ENCODE measurements around the gene TGFB2.

Gene TGFB2

DNA sequence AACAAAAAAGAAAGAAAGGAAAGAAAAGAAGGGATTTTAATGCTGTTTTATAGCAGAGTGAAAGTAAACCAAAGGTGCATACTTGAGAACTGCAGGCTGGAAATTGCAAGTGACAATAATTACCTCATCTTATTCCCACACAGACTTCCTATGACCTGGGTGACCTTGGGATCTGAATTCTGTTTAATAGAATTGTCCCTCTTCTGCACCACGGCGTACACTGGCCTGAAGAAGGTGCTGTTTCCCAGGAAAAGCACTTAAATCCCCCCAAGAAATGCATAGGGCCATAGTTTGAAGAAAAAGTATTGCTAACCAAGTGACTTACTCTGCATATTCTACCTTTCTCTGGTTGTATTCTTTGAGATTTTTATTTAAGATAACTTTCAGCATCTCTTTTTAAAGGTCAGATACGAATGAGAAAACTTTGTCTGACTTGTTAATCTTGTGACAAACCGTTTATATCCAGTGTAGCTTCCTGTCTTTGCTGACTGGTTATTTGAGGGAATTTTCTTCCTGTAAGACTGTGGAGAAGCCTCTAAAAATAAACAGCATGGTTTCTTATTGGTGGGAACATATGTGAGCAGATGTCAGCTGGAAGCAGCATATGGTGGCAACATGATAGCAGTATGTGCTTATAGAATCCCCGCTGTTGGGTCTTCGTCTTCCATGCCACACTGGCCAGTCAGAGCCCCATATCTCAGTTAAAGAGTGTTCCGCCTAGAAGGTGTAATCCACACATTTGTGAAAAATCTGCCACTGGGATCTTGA, 16.3 kb downstream of the TGFB2 start:
- DNase-seq (ENCODE audit: low read depth in 2 of 2) = no peak

DNA sequence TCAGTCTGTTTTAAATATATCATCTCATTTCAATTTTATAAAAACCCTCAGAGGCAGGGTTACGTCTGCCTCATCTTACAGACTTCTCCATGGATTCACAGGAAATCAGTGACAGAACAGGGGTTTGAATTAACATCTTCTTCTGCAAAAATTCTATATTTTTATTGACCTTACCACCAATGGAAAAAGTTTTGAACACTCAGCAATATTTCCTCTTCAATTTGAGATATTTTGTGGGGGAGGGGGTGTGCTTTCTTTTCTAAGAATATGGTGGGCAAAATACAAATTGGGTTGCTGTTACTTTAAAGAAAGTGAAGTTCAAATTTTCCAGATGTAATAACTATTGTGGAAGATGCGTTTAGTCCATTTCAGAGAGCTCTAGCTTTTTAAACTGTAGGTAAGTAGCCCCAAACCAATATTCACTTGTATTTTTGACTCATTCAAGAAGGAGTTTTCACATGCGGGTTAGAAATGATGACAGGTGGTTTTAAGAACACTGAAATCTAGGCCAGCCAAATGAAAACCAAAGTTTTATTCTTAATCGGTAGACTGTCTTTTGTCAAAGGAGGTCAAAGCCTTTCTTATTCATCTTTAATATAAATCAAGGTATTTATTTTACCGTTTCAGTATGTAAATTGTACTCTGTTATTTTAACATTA, 17.4 kb downstream of the TGFB2 start:
- no peak for DNase-seq (ENCODE audit: low read depth in 2 of 2)

DNA sequence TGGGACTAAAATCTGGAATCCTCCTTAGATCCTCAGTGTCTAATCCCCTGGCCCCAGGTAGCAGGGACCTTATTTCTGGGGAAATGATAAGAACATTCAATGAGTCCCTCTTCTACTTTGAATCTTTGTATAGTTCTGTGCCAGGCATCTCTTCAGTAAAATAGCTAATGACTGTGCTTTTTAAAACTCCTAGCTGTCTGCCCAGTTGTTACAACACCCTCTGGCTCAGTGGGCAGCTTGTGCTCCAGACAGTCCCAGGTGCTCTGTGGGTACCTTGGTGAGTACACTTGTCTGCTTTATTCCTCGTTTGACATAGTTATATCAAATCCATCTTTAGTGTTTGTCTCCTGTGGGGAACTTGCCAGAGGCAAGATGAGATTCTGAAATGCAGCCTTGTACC, 18.0 kb downstream of the TGFB2 start:
- DNase-seq (ENCODE audit: low read depth in 2 of 2) = no peak

DNA sequence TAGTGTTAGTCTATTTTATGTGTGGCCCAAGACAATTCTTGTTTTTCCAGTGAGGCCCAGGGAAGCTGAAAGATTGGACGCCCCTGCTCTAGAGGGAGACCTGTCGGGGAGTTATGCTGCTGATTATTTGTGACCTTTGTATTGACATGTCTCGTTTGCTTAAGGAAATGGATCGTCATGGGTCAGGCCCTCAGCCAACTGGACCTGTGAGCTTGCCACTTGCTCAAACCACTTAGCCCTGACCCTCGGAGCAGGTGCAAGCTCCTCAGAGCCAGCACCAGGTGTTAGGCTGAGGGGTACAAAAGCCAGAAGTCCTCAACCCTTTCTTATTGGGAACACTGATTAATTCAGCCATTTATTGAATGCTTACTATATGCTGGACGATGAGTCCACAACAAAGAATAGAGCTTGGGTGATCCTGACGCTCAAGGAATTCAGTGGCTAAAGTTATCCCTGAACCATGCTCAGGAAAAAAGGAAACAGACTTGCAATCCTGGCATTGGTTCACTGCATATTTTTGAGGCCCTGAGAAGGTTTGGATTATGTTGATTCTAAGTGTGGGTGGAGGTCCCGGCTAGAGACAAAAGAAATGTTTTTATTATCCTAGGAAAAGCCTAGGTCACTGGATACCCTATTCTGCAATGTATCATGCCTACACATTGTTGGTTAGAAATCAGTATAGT, 19.0 kb downstream of the TGFB2 start:
- DNase-seq (ENCODE audit: low read depth in 2 of 2) = no peak

DNA sequence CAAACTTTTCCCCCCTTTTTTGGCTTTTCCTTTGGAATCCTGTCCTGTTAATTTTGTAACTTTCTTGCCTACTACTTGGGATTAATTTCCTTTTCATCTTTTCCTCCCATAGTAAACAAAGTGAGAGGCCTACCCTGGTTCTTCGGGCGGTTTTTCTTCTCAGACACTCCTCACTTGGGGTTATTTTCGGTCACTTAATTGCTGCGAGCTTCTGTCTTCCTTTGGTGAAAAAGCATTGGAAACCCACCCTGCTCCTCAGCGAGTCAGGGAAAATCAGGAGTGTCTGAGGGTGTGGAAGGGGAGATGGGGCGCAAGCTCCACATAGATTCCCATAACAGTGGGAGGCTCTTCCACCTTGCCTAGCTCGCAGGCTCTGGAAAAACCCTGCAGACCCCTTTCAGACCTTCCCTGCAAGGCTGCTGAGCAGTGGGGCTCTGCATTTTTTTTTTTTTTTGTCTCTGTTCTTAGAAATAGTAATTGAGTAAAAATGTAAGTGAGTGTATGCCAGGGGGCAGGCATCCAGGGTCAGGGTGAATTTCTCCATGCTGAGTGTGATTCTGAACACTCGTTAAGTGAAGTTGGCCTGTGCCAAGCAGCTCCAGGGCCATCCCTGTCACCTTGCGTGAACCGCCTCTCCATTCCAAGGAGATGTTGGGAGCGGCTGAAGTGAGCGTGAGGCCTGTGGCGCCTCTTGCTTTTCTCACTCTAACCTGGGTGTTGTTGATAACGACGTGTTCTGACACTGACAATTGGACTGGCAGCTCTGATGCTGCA, 20.3 kb downstream of the TGFB2 start:
- DNase-seq (ENCODE audit: low read depth in 2 of 2) = no peak

DNA sequence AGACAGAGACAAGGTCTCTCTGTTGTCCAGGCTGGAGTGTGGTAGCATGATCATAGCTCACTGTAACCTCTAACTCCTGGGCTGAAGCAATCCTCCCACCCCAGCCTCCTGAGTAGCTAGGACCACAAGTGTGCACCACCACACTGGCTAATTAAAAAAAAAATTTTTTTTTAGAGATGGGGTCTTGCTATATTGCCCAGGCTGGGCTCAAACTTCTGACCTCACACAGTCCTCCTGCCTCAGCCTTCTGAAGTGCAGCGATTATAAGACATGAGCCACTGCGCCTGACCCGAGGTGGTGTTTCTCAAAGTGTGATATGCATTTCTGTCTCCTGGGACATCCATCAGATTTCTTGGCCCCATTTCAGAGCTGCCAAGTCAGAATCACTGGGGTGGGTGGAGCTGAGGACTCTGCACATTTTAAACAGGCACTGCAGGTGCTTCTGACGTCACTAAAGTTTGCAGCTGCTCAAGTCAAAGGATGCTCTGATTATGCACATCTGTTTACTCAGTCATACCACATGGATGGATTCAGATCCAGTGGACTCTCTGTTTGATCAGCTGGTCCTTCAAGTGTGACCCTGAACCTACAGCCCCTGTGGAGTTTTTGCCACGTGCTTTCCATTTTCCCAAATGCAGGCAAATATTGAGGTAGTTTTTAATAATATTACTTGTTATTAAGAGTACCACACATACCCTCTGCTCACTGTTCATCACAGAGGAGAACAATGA, 21.4 kb downstream of the TGFB2 start:
- DNase-seq (ENCODE audit: low read depth in 2 of 2) = no peak

DNA sequence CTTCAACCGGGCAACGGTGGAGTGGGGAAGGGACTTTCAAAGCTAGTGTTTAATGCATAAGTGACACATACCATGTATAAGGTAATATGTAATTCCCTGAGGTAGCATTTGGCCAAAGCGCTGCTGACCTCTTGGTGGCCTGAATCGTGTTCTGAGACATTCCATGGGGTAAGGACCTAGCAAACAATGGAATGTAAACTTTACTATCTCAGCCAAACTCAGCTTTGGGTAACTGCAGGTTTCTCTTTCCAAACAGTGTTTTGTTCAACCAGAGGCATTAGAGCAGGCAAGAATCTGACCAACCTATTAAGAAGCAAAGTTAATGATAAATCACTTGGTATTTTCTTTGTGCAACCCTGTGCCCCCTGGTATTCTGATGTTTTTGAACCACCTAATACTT, 22.0 kb downstream of the TGFB2 start:
- no peak for DNase-seq (ENCODE audit: low read depth in 2 of 2)

DNA sequence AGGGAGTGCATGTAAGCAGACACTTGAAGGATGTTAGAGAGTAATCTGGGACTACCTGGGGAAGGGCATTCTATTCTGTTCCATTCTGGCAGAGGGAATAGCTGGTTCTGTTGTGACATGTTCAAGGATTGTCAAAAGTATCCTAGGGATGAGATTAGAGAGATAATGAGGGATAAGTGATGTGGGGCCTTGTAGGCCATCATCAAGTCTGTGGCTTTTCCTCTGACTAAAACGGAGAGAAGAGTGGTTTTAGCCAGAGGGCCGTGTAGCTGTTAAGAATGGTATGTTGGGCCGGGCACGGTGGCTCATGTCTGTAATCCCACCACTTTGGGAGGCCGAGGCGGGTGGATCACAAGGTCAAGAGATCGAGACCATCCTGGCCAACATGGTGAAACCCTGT, 23.6 kb downstream of the TGFB2 start:
- no peak for DNase-seq (ENCODE audit: low read depth in 2 of 2)

DNA sequence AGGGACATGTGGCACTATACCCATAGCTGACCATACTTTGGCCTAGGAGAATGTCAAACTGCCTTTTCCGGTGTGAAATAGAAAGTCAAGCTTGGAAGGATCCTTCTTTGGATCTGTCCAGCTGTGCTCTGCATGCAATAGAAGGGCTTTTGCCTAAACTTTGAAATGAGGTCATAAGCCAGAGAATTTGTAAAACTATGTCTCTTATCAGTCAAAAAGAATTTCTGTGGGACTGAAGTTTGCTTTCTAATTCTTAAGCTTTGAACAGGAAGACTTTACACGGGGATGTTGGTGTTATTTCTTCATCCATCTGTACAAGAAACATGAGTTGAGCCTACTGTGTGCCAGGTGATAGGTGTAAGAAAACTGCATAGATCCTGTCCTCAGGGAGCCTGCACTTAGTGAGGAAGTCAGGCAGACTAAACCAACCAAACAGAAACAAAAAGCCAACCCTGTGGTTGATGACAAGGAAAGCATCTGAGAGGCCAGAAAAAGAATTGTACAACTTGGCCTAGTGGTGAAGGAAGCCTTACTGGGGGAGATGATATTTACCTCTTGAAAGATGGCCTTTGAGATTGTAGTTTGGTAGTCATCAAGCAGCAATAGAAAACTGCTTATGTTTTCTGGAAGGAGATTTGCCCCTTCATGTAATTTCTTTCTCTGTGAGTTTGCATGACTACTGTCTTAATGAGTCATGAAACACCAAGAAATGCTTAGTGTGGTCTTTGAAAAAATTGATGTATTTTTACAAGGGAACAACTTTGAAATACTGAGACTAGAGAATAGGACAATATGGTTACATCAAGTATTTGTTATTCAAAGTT, 24.8 kb downstream of the TGFB2 start:
- DNase-seq (ENCODE audit: low read depth in 2 of 2) = no peak

DNA sequence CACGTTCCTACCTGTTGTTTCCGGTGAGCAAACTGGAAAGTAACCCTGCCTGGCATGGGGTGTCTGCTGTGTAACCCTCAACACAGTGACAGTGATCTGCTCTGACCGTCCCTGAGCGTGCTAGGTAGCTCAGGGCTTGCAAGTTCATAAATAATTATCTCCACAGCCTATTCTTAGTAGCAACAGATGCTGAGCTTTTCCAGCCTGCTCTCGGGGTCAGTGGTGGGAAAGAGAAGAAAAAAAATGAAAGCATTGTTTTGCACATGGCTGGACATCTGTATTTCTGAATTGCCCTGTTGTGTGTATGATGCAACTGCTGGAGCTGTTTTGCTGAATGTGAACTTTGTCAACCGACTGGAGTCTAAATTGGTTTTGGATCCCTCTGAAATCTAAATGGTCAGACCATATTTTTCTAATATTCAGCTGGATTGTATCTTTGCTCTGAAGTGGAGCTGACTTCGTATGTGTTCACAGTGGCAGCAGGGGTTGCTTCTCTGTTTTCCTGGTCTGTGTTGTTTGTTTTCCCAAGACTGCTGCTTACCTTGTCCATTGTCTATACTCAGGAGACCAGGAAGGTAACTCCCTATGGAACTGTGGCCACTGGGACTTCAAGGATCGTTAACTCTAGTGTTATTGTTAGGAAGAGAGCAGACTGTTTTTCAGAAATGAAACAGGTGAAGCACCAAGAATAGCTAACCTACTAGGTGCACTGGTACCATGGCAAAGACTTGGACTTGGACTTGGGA, 27.0 kb downstream of the TGFB2 start:
- DNase-seq (ENCODE audit: low read depth in 2 of 2) = no peak

DNA sequence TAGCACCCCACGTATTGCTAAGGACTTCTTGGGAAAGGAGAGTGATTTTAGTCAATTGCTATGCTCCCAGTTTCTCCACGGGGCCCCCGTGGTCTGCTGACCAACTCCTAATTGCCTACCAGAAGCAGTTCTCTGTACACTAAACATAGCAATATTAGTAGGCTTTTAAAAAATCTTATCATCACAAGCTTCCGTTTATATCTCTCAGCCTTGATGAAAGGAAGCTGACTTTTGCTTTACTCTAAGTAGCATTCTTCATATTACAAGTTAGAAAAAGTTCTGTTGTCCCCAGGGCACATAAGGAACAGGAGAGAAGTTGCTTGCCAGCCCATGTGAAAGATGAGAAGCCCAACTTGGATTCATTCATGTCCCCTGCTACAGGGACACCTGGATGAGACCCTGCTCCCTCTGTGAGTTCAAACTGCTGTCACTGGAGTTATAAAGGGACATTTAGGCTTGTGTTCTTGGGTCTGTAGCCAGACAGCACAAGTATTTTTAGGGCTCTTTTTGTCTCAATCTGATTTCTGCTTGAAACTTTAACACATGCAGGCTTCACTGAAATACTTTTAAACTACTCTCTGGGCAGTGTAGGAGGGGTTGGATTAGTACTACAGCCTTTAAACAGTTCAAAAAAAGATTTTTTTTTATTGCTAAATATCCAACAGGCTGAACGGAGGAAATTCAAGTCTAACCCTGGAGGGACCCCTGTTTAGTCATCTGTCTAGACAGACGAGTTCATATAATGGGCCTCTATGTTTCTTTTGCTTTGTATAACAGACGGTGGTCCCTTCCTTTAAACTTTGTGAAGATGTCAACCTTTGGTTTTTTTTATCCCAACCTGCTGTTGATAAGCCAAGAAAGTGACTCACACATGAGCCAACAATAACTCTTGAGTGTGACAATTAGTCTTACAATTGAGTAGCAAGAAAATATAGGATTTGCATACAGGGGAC, 29.5 kb downstream of the TGFB2 start:
- no peak for DNase-seq (ENCODE audit: low read depth in 2 of 2)

DNA sequence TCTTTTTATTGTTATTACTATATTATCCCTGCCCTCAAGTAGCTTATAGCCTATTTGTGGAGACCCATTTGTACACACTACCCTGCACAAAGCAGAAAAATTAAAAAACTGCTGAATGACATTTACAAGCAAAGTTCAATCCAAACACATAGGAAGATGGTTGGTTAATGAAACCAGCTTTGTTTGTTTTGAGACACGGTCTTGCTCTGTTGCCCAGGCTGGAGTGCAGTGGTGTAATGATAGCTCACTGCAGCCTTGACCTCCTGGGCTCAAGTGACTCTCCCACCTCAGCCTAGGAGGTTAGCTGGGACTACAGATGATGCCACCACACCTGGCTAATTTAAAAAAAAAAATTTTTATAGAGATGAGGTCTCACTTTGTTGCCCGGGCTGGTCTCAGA, 31.6 kb downstream of the TGFB2 start:
- no peak for DNase-seq (ENCODE audit: low read depth in 2 of 2)

DNA sequence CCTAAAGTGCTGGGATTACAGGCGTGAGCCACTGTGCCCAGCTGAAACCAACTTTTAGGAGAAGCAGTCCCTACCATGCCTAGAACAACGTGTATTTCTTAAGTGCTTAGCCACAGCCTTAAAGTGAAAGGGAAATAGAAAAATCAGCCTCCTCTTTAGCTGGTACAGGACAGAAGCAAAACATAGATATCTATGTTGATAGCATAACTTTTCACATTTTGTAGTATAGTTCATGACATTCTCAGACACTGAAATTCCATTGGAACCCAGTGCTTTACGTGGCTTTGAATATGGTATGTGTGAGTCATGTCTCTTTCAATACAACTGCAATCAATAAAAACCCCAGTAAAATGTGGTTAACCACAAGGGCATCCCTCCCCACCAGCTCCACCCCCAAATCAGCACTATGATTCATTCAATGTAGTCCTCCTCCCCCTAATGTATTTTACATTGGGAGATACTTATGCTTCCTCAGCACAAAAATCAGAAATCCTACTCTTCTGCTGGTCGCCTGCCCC, 32.1 kb downstream of the TGFB2 start:
- DNase-seq (ENCODE audit: low read depth in 2 of 2) = peak; percentile 44 to 57

DNA sequence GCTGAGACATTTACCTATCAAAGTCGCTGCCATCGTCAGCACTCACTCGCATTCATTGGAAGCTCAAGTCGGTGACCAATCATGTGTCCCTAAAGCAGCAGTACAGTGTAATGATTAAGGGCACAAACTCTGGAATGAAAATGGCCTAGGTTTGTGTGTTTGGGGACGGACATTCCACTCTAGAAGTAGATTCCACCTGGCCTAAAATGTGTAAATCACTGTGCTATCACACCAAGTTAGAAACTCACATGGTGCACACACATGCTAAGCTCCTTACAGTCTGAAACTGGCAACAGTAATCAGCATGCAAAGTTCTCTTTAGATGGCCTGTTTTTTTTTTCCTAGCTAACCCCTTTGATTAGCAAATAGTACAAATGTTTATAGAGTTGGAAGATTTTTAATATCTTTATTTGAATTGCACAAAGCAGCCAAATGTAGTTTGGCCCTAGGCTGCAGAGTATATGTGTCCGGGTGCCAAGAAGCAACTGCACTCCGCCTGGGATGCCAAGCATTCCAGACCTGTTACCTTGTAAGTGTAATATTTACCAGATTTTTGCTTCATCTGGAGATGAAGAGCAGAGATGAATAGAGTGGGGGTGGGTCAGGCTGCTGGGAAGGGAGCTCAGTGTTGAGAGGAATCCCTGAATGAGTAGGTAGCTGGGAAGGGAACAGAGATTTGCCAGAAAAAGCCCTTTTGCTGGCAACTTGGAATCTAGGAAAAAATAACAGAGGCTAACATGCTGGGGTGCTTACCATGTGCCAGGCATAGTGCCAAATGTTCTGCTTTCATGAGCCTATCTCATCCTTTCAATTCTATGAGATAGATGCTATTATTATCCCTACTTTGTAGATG, 35.2 kb downstream of the TGFB2 start:
- no peak for DNase-seq (ENCODE audit: low read depth in 2 of 2)

DNA sequence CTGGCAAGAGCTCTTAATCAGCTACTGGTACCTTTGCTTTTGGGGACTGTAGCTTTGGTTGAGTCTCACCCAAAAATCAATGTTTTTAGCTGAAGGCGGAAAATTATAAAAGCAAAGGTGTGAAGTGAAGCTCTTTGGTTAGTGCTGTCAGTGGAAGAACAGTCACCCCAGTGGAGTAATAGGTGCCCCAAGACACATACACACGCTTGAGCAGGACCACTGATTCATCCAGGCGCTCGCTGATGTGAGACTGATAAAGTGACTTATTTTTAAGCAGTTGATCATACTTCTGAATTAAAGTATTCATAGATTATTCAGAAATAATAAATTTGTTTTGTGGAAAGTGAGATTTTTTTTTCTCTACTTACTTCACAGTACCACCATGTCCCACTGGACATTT, 37.1 kb downstream of the TGFB2 start:
- DNase-seq (ENCODE audit: low read depth in 2 of 2) = no peak

DNA sequence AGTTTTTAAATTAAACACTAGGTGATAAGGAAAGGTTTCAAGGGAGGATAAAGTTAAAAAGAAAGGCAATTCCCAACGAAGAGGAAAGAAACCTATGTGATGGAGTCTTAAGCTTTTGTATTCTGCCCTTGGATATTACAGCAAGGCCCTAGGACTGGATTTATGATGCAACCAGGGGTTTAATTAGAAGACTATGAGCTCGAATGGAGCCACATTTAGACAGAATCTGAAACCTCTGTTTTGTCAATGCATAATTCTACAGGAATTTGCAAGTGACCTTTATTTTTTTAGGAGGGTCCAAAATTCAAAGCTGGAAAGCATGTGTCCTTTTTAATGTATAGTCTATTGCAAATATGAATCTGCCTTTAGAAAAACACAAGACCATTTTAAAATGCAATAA, 37.9 kb downstream of the TGFB2 start:
- DNase-seq (ENCODE audit: low read depth in 2 of 2) = no peak

DNA sequence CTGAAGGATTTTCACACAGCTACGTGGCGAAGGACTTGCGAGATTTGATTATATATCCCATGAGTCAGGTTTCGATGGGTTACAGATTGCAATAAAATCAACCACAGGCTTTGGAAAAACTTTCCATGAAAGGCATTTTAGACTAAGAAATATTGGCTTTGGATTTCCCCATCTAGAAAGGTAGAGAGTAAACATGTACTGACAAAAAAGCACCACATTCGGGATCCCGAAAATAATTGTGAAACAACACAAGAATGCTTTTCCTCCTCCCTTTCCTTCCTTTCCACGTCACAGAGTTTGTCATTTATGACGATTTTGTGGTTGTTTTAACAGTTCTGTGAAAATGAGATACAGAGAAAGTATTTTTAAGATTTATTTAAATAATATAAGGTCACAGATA, 38.5 kb downstream of the TGFB2 start:
- DNase-seq (ENCODE audit: low read depth in 2 of 2) = no peak

DNA sequence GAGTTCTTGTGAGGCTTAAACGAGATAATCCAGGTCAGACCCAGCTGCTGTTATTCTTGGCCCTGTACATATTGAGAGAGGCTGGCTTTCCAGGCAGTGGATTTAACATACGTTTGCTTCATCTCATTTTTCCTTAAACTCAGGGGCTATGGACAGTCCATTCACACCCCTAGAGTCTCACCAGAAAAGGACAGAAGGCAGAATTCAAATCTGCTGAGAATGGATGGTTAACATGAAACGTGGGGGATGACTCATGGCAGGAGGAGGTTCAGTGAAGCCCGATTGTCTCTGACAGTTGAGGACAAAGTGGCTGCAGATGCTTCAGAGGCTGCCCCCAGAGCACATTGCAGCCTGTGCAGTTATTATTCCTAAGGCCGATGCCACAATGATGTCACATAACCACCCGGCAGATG, 39.5 kb downstream of the TGFB2 start:
- no peak for DNase-seq (ENCODE audit: low read depth in 2 of 2)
